NCI-H2029 treated with DMSO at 0.1 percent for 48 hours (cell line): ENCODE data around the gene BLACAT1.
"Not testable (repeated sequence)": the region's sequence is repeated elsewhere in the genome, so short reads cannot be mapped to it uniquely, and the experiment has no call there.

Experiments used
- DNase-seq: peaks from one replicate; lab custom pipeline; 2025; lab: John Stamatoyannopoulos, UW

Gene BLACAT1

GRCh38 chr1:205441318-205441633, 14.6 kb downstream of the BLACAT1 start:
- no peak for DNase-seq

GRCh38 chr1:205440476-205441317, 15.1 kb downstream of the BLACAT1 start:
- DNase-seq, result peak; percentile 80

- DNase-seq, result no peak
Observed at GRCh38 chr1:205440121-205440475, 15.7 kb downstream of the BLACAT1 start.

GRCh38 chr1:205438213-205439158, 17.4 kb downstream of the BLACAT1 start:
- peak; percentile 66 for DNase-seq

- no peak for DNase-seq
Observed at GRCh38 chr1:205437570-205437969, 18.3 kb downstream of the BLACAT1 start.

GRCh38 chr1:205436776-205437410, 19.0 kb downstream of the BLACAT1 start:
- DNase-seq, result peak; percentile 14

GRCh38 chr1:205435578-205436573, 20.0 kb downstream of the BLACAT1 start:
- no peak for DNase-seq

- DNase-seq, result no peak
Observed at GRCh38 chr1:205434738-205435137, 21.1 kb downstream of the BLACAT1 start.

GRCh38 chr1:205432692-205433091, 23.2 kb downstream of the BLACAT1 start:
- DNase-seq, result not testable (repeated sequence)

GRCh38 chr1:205432116-205432515, 23.7 kb downstream of the BLACAT1 start:
- DNase-seq, result no peak

GRCh38 chr1:205430696-205431305, 25.0 kb downstream of the BLACAT1 start:
- peak; percentile 31 for DNase-seq

GRCh38 chr1:205429762-205430695, 25.8 kb downstream of the BLACAT1 start:
- no peak for DNase-seq

- DNase-seq, result no peak
Observed at GRCh38 chr1:205424901-205425600, 30.8 kb downstream of the BLACAT1 start.

GRCh38 chr1:205423814-205424399, 31.9 kb downstream of the BLACAT1 start:
- DNase-seq, result no peak

GRCh38 chr1:205422993-205423642, 32.7 kb downstream of the BLACAT1 start:
- peak; percentile 23 for DNase-seq

GRCh38 chr1:205421798-205422197, 34.0 kb downstream of the BLACAT1 start, which contains the start of gene LEMD1:
Gene LEMD1, minus strand, starts transcription at chr1:205422056. Its CDS starts 1,520 bp downstream, at chr1:205420536.
- peak; percentile 49 for DNase-seq

GRCh38 chr1:205420938-205421337, 34.9 kb downstream of the BLACAT1 start:
- DNase-seq, result no peak
